SU-DHL-6 (cell line): ENCODE measurements around the gene ZC3HAV1L.
"Not testable (repeated sequence)": the region's sequence is repeated elsewhere in the genome, so short reads cannot be mapped to it uniquely, and the experiment has no call there.

Experiments used
- H2AFZ ChIP-seq: fragments of 200-600 bp; sonication (generic); 2 replicates; pipeline ENCODE4 v1.6.1; 2014; ENCODE audit warnings: low read depth, mild to moderate bottlenecking, moderate library complexity, mixed read lengths, antibody characterized with exemption, low read length; ENCODE audit not compliant: severe bottlenecking
- H3F3A ChIP-seq: fragments of 200-600 bp; shearing (Covaris generic); 2 replicates; pipeline ENCODE4 v1.6.0; 2016; ENCODE audit warnings: antibody characterized with exemption, mild to moderate bottlenecking; ENCODE audit not compliant: insufficient read depth
- H3K27ac ChIP-seq: fragments of 200-600 bp; sonication (generic); 2 replicates; pipeline ENCODE4 v1.5.1; 2016; ENCODE audit warnings: low read depth, mild to moderate bottlenecking, low read length, moderate library complexity, mixed read lengths
- H3K27me3 ChIP-seq: fragments of 200-600 bp; sonication (generic), shearing (Covaris generic); 2 replicates; pipeline ENCODE4 v1.6.0; 2014; ENCODE audit warnings: mild to moderate bottlenecking, low read length
- H3K36me3 ChIP-seq: fragments of 200-600 bp; sonication (generic); 2 replicates; pipeline ENCODE4 v1.6.1; 2014; ENCODE audit warnings: mild to moderate bottlenecking, low read length, mixed read lengths
- H3K4me2 ChIP-seq: fragments of 300-600, 200-600 bp; shearing (Covaris generic), sonication (generic); 2 replicates; pipeline ENCODE4 v1.6.0; 2014; ENCODE audit warnings: low read length, low read depth, mild to moderate bottlenecking; ENCODE audit not compliant: poor library complexity, severe bottlenecking
- H3K4me3 ChIP-seq: fragments of 200-600 bp; sonication (generic); 2 replicates; pipeline ENCODE4 v1.5.1; 2014; ENCODE audit warnings: antibody characterized with exemption, low read length, mild to moderate bottlenecking, mixed read lengths; ENCODE audit not compliant: insufficient read depth, poor library complexity, severe bottlenecking
- H3K79me2 ChIP-seq: fragments of 200-600 bp; sonication (generic); 2 replicates; pipeline ENCODE4 v1.6.1; 2014; ENCODE audit warnings: mild to moderate bottlenecking, low read length, moderate library complexity; ENCODE audit not compliant: insufficient read depth
- H3K9ac ChIP-seq: fragments of 200-600 bp; sonication (generic); 2 replicates; pipeline ENCODE4 v1.7.0; 2014; ENCODE audit warnings: mild to moderate bottlenecking, low read length
- H3K9me2 ChIP-seq: fragments of 200-600 bp; sonication (generic); replicated peaks from 2 replicates; pipeline ENCODE4 v1.6.1; 2014; ENCODE audit warnings: low read length; ENCODE audit not compliant: insufficient read depth
- H3K9me3 ChIP-seq: fragments of 200-600 bp; sonication (generic); 2 replicates; pipeline ENCODE4 v1.6.1; 2014; ENCODE audit warnings: low read length, mixed read lengths; ENCODE audit not compliant: insufficient read depth
- H4K20me1 ChIP-seq: fragments of 200-600 bp; sonication (generic); 2 replicates; pipeline ENCODE4 v1.6.1; 2014; ENCODE audit warnings: low read depth, mild to moderate bottlenecking, antibody characterized with exemption, low read length, moderate library complexity, mixed read lengths
- EZH2phosphoT487 ChIP-seq: fragments of 200-600 bp; sonication (generic), shearing (Covaris generic); conservative IDR thresholded peaks from 2 replicates; pipeline ENCODE4 v1.6.1; 2018; ENCODE audit warnings: mild to moderate bottlenecking, antibody characterized with exemption, low read length, moderate library complexity, mixed read lengths
- TF ChIP-seq, protein P1 (sequence below): fragments of 200-600 bp; sonication (generic); IDR thresholded peaks from one replicate; pipeline ENCODE4 v1.5.1; 2017; ENCODE audit warnings: antibody characterized with exemption, mild to moderate bottlenecking, low read length, moderate library complexity; ENCODE audit not compliant: insufficient read depth, poor library complexity, severe bottlenecking

ZC3HAV1L gene

DNA sequence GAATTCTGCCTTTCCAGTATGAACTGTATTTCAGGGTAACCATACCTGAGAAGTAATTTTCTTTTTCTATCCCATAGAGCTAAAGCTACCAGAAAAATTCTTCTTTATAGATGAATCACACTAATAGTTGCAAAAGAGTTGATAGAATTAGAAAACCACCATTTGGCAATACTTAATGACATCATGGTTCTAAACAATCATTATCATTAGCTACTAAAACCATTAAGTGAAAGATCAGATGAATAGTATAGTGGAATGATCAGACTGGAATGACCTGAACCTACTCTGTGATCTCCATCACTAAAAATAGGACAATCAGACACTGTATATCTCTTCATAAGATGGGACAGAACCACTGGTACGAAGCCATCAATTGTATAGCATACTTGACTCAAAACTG, 19.8 kb upstream of the ZC3HAV1L start:
- no peak overlapping the region for H3K4me3 ChIP-seq
- H3K36me3 ChIP-seq, result peaks cover 12% of the 10 kb centered on the region; the same call in 1 of the 2 replicates
- no peak overlapping the region for H3K9ac ChIP-seq
- no peaks in the 10 kb centered on the region for H4K20me1 ChIP-seq
- H3K27ac ChIP-seq, result no peak overlapping the region
- H3K27me3 ChIP-seq, result no peaks in the 10 kb centered on the region
- no peak for TF ChIP-seq EZH2phosphoT487
- TF ChIP-seq, protein P1, sequence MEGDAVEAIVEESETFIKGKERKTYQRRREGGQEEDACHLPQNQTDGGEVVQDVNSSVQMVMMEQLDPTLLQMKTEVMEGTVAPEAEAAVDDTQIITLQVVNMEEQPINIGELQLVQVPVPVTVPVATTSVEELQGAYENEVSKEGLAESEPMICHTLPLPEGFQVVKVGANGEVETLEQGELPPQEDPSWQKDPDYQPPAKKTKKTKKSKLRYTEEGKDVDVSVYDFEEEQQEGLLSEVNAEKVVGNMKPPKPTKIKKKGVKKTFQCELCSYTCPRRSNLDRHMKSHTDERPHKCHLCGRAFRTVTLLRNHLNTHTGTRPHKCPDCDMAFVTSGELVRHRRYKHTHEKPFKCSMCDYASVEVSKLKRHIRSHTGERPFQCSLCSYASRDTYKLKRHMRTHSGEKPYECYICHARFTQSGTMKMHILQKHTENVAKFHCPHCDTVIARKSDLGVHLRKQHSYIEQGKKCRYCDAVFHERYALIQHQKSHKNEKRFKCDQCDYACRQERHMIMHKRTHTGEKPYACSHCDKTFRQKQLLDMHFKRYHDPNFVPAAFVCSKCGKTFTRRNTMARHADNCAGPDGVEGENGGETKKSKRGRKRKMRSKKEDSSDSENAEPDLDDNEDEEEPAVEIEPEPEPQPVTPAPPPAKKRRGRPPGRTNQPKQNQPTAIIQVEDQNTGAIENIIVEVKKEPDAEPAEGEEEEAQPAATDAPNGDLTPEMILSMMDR, result no peak
- no peaks in the 10 kb centered on the region for H3F3A ChIP-seq
- H2AFZ ChIP-seq, result no peak overlapping the region
- H3K9me2 ChIP-seq, result no peaks in the 10 kb centered on the region
- H3K79me2 ChIP-seq, result no peaks in the 10 kb centered on the region
- no peak overlapping the region for H3K4me2 ChIP-seq
- no peaks in the 10 kb centered on the region for H3K9me3 ChIP-seq

DNA sequence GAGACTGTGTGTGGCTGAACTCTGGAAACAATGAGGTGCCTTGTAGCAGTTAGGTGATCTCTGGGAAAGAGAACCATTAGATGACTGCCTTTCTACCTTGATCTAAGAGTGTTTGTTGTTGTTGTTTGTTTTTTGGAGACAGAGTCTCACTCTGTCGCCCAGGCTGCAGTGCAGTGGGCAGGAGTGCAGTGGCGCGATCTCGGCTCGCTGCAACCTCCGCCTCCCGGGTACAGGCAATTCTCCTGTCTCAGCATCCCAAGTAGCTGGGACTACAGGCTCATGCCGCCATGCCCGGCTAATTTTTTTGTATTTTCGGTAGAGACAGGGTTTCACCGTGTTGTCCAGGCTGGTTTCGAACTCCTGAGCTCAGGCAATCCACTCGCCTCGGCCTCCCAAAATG, 18.8 kb upstream of the ZC3HAV1L start:
- not testable (repeated sequence) for H4K20me1 ChIP-seq, H3K9me2 ChIP-seq, H3K36me3 ChIP-seq, H3K27ac ChIP-seq, H3K9me3 ChIP-seq, H3K4me3 ChIP-seq, H3K4me2 ChIP-seq, H2AFZ ChIP-seq, H3K9ac ChIP-seq, H3F3A ChIP-seq, H3K79me2 ChIP-seq, H3K27me3 ChIP-seq

DNA sequence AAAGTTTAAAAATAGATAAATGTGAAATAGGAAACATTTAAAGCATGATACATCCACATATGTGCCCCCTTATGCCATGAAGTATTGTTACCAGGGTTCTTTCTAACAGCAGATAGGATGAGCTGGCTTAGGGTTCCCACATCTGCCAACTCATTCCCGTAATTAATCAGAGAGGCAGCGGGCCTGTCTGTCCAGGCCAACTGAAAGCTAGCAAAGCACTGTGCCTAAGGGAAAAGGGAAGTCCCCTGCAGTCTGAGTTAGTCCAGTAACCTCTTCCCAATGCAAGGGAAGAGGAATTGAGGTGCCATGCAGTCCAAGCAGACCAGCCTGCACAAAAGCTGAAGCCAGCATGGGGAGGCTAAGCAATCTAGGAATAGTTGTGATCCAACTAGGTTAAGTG, 18.3 kb upstream of the ZC3HAV1L start:
- peaks cover 9% of the 10 kb centered on the region; the same call in 1 of the 2 replicates for H3K36me3 ChIP-seq
- H3F3A ChIP-seq, result no peaks in the 10 kb centered on the region
- no peak for TF ChIP-seq EZH2phosphoT487
- TF ChIP-seq, protein P1, result no peak
- H3K9me3 ChIP-seq, result no peaks in the 10 kb centered on the region
- H3K4me2 ChIP-seq, result no peak overlapping the region
- no peak overlapping the region for H3K27ac ChIP-seq
- H2AFZ ChIP-seq, result no peak overlapping the region
- no peak overlapping the region for H3K4me3 ChIP-seq
- H3K79me2 ChIP-seq, result no peaks in the 10 kb centered on the region
- H4K20me1 ChIP-seq, result no peaks in the 10 kb centered on the region
- no peaks in the 10 kb centered on the region for H3K9me2 ChIP-seq
- H3K27me3 ChIP-seq, result no peaks in the 10 kb centered on the region
- H3K9ac ChIP-seq, result no peak overlapping the region

DNA sequence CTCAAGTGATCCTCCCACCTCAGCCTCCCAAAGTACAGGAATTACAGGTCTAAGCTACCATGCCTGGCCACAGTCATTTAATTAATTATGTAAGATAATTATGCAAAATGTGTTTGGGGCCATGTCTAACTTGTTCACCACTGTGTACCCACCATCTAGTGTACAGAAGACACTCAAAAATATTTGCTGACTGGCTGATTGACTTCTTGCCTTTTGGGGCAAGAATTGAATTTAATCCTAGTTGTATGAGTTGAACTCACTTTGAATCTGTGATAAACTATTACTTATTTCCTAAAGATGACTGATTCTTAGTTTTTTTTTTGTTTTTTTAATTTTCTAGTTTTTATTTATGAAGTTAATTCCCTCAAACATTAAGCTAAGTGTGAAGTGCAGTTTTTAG, 15.8 kb upstream of the ZC3HAV1L start:
- Histone ChIP-seq H4K20me1 (no peaks in the 10 kb centered on the region), H3K9me2 (no peaks in the 10 kb centered on the region), H3K79me2 (no peaks in the 10 kb centered on the region), H3K36me3 (peaks cover 9% of the 10 kb centered on the region; the same call in 1 of the 2 replicates), H3F3A (no peaks in the 10 kb centered on the region), H3K27ac (no peak overlapping the region), H3K4me2 (no peak overlapping the region), H3K4me3 (no peak overlapping the region), H3K9ac (no peak overlapping the region), H2AFZ (no peak overlapping the region), H3K9me3 (no peaks in the 10 kb centered on the region), H3K27me3 (no peaks in the 10 kb centered on the region)
- TF ChIP-seq, protein P1, result no peak
- TF ChIP-seq EZH2phosphoT487, result no peak
